GM12864 (cell line): ENCODE results near the gene GGA2.

Experiments
- DNase-seq: peaks from one replicate; pipeline ENCODE4 v3.0.0-alpha.2; 2011; ENCODE audit warnings: low read depth
- H3K4me3 ChIP-seq: 2 replicates; pipeline ENCODE4 v1.5.1; 2011; ENCODE audit warnings: mild to moderate bottlenecking, low read depth, low read length, control low read depth
- CTCF ChIP-seq: IDR thresholded peaks from 2 replicates; pipeline ENCODE4 v1.5.1; 2011; ENCODE audit warnings: low read depth, mild to moderate bottlenecking, moderate library complexity, low read length, control low read depth, inconsistent platforms; ENCODE audit errors: missing control alignments

GGA2 gene

GRCh38 chr16:23434380-23434779 lies 75.9 kb downstream of the GGA2 start:
- H3K4me3 ChIP-seq, result no peak overlapping the region
- peak; percentile 55 for DNase-seq
- peak; percentile 76 for TF ChIP-seq CTCF

DNA sequence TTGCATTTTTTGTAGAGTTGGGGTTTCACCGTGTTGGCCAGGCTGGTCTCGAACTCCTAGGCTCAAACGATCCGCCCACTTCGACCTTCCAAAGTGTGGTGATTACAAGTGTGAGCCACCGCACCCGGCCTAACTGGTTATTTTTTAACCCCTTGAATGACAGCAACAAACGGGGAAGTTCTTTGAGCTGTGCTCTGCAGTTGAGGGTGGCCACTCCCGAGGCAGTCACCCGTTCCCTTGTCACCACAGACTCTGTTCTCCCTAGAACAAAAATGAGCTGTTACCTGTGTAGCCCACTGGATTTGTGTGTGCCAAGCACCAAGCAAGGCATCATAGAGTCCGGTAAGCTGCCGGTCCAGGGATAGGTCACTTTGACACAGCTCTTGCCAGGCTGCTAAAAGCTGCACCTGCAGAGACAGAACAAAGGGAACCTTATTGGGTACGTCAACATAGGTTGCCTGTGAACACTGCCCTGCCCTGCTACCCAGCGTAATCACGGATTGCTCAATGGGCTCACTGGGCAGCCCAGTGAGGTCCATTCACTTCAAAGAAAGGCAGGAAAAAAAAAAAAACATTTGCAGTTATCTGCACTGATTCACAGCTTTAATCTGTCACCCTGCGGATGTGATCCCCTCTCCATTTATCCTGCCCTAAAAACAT lies 76.9 kb downstream of the GGA2 start:
- H3K4me3 ChIP-seq, result no peak overlapping the region
- DNase-seq, result no peak
- TF ChIP-seq CTCF, result no peak

DNA sequence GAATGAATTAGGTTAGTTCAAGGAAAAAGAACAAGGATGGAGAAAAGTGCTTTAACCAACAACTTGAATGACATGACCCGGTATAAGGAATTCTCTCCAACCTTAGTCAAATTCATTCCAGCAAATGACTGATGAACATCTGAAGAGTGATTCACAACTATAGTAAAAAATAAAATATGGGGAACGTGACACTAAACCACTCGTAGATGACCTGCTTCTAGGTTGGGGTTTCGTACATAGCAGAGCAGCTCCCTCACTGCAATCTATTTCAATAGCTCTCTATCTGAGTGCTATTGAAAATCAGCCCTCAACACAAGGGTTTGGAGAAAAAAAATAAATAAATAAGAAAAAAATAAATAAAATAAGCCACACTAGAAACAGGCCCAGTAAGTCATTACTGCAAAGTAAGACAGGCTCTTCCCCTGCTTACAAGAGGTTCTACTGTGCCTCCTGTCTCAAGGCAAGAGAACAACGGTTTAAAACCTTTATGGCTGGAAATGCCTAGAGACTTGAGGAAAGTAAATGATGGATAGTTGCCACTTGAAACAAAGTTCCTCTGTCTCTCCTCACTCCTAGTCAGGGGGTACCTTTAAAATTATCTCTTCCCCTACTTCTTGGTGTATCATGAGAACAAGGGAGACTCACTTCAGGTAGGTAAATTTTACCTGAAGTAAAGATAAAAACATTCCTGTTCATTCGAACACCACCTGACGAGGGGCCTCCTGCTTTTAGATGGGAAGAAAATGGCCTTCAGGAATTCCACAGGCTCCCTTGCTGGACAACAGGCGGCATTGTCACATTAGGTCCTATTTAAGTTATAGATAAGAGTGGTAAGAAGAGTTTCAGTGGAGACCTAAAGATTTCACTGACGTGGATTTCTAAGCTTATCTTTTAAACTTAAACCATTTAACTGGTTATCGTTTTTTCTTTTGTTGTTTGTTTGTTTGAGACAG lies 77.8 kb downstream of the GGA2 start:
- TF ChIP-seq CTCF, result no peak
- no peak overlapping the region for H3K4me3 ChIP-seq
- no peak for DNase-seq

DNA sequence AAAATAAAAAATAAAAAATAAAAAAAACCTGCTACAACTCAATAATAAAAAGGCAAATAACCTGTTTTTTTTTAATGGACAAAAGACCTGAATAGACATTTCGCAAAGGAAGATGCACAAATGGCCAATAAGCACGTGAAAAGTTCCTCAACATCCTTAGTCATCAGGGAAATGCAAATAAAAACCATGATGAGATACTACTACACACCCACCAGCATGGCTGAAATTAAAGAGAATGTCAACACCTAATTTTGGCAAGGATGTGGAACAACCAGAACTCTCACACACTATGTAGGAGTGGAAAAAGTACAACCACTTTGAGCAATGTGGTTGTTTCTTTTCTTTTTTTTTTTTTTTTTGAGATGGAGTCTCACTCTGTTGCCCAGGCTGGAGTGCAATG lies 81.9 kb downstream of the GGA2 start:
- H3K4me3 ChIP-seq, result no peak overlapping the region
- no peak for TF ChIP-seq CTCF
- DNase-seq, result no peak

GRCh38 chr16:23424292-23424958 lies 85.9 kb downstream of the GGA2 start:
- no peak for DNase-seq
- no peak for TF ChIP-seq CTCF

DNA sequence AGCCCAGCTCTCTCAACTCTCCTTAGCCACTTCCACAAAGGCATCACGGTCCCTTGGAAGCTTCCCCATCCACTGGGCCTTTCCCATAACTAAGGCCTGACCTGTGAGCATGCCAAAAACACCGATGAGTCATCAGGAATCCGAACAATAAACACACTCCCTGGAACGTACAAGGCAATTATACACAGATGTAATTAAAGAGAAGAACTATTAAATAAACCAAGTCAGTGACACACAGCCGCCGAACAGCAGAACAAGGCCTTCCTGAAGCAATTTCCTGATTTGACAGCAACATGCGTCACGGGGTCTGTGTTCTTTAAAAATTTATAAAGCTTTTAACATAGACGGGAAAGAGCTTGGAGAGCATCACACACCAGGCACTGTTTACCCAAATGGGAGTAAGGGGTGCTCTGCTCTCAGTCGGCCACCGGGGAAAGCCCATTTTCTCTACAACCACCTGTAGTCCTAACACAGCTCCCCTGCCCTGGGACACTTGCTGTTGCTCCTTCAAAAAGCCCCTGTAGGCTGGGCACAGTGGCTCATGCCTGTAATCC lies 86.7 kb downstream of the GGA2 start:
- H3K4me3 ChIP-seq, result no peak overlapping the region
- TF ChIP-seq CTCF, result no peak
- no peak for DNase-seq

More at GRCh38 chr16:23424292-23424958, 85.9 kb downstream of the GGA2 start:
- H3K4me3 ChIP-seq, result no peak overlapping the region
